Superior temporal gyrus (tissue), 1 donor: ENCODE results near the gene PTK7.

Source experiments
- DNase-seq: peaks from one replicate; pipeline ENCODE4 v3.0.0-alpha.2; 2016; ENCODE audit errors: extremely low spot score

Gene PTK7

GRCh38 chr6:43146261-43146660 lies 70.1 kb downstream of the PTK7 start:
- no peak for DNase-seq

GRCh38 chr6:43146709-43147688 lies 70.9 kb downstream of the PTK7 start:
- no peak for DNase-seq

- no peak for DNase-seq
These were observed 71.8 kb downstream of the PTK7 start for GRCh38 chr6:43147691-43148477.

- no peak for DNase-seq
These were observed 73.2 kb downstream of the PTK7 start for GRCh38 chr6:43149265-43149664.

- DNase-seq = no peak
These were observed 74.1 kb downstream of the PTK7 start for GRCh38 chr6:43150051-43150751.

- no peak for DNase-seq
These were observed 83.5 kb downstream of the PTK7 start for GRCh38 chr6:43159599-43159998.

GRCh38 chr6:43163899-43164298 lies 87.8 kb downstream of the PTK7 start:
- DNase-seq = no peak

- no peak for DNase-seq
These were observed 94.4 kb downstream of the PTK7 start for GRCh38 chr6:43170417-43170930.

GRCh38 chr6:43170931-43171706 lies 95.0 kb downstream of the PTK7 start, which contains the start of gene SRF:
TSS of gene SRF (plus strand) at chr6:43171269. CDS start at chr6:43171657, 388 bp downstream.
- peak; percentile 100 for DNase-seq

GRCh38 chr6:43171707-43172103 lies 95.6 kb downstream of the PTK7 start:
- no peak for DNase-seq

GRCh38 chr6:43172104-43173007 lies 96.2 kb downstream of the PTK7 start:
- no peak for DNase-seq

GRCh38 chr6:43173591-43174262 lies 97.6 kb downstream of the PTK7 start:
- DNase-seq = no peak

- DNase-seq = peak; percentile 97
These were observed 98.4 kb downstream of the PTK7 start for GRCh38 chr6:43174263-43175112.

GRCh38 chr6:43175676-43176422 lies 99.7 kb downstream of the PTK7 start:
- no peak for DNase-seq

- DNase-seq = no peak
These were observed 100.3 kb downstream of the PTK7 start for GRCh38 chr6:43176423-43176786.

- no peak for DNase-seq
These were observed 102.0 kb downstream of the PTK7 start for GRCh38 chr6:43178150-43178549.

GRCh38 chr6:43178951-43179830 lies 103.1 kb downstream of the PTK7 start:
- DNase-seq = no peak
